ENCODE data around the gene ROMO1.

DNA sequence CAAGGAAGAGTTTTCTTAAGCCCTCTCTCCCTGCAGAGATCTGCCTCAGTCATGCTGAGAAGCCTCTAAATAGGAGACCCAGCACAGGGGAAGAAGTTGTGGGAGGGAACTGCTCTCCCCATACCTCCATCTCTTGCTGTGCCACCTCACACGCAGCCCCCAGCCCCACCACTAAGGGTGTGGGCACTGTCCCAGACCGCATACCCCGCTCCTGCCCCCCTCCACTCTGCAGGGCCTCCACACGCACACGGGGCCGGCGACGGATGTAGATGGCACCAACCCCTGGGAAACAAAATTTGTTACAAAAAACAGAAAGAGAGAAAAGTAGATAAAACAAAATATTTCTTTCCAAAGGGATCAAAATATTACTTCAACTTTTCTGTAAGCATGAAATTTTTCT, 24.3 kb upstream of the ROMO1 start:
- TF ChIP-seq, protein P1, sequence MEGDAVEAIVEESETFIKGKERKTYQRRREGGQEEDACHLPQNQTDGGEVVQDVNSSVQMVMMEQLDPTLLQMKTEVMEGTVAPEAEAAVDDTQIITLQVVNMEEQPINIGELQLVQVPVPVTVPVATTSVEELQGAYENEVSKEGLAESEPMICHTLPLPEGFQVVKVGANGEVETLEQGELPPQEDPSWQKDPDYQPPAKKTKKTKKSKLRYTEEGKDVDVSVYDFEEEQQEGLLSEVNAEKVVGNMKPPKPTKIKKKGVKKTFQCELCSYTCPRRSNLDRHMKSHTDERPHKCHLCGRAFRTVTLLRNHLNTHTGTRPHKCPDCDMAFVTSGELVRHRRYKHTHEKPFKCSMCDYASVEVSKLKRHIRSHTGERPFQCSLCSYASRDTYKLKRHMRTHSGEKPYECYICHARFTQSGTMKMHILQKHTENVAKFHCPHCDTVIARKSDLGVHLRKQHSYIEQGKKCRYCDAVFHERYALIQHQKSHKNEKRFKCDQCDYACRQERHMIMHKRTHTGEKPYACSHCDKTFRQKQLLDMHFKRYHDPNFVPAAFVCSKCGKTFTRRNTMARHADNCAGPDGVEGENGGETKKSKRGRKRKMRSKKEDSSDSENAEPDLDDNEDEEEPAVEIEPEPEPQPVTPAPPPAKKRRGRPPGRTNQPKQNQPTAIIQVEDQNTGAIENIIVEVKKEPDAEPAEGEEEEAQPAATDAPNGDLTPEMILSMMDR (IDR thresholded peaks at IDR 0.05): no peak
- TF ChIP-seq POLR2A (IDR thresholded peaks at IDR 0.05): no peak
